ENCODE data around the gene PCDHGC5.

GRCh38 chr5:141512911-141513626 is 24.2 kb downstream of the PCDHGC5 start:
- TF ChIP-seq YY1 (IDR thresholded peaks at IDR 0.05; ENCODE audit: insufficient read depth, insufficient read length): no peak
- TF ChIP-seq SUZ12 (IDR thresholded peaks at IDR 0.05; ENCODE audit: extremely low read depth, insufficient read depth, insufficient read length): no peak

Data from NT2/D1 (cell line).